Activated naive CD4-positive, alpha-beta T cell treated with anti-CD3 and anti-CD28 coated beads, Interleukin-2, amount 10 ng/mL, durations not matched to agents 7 days and 5 days (primary cell): Measurements from ENCODE around the gene SNX11.
"Not testable (repeated sequence)": the region's sequence is repeated elsewhere in the genome, so short reads cannot be mapped to it uniquely, and the experiment has no call there.

Experiments used
- CTCF ChIA-PET: fragments of 350-600 bp; sonication (Branson Sonifier 250); formaldehyde crosslinking; loops from one replicate; lab custom pipeline; 2021; ENCODE audit warnings: antibody characterized with exemption; lab: Charles Lee
- DNase-seq: peaks from one replicate; pipeline ENCODE4 v3.0.0-alpha.2; 2020
- H3K27ac Mint-ChIP-seq: one replicate; pipeline ENCODE4 v1.8.0; 2021; ENCODE audit warnings: mild to moderate bottlenecking, moderate library complexity, mixed read lengths
- H3K27me3 Mint-ChIP-seq: one replicate; pipeline ENCODE4 v1.8.0; 2021; ENCODE audit warnings: mild to moderate bottlenecking, mixed read lengths
- H3K36me3 Mint-ChIP-seq: one replicate; pipeline ENCODE4 v1.8.0; 2021; ENCODE audit warnings: mixed read lengths
- H3K4me1 Mint-ChIP-seq: one replicate; pipeline ENCODE4 v1.8.0; 2021; ENCODE audit warnings: mixed read lengths
- H3K4me3 Mint-ChIP-seq: one replicate; pipeline ENCODE4 v1.8.0; 2021; ENCODE audit warnings: mild to moderate bottlenecking, moderate library complexity, mixed read lengths
- H3K9me3 Mint-ChIP-seq: one replicate; pipeline ENCODE4 v1.8.0; 2021; ENCODE audit warnings: mixed read lengths

The SNX11 gene, protein sequence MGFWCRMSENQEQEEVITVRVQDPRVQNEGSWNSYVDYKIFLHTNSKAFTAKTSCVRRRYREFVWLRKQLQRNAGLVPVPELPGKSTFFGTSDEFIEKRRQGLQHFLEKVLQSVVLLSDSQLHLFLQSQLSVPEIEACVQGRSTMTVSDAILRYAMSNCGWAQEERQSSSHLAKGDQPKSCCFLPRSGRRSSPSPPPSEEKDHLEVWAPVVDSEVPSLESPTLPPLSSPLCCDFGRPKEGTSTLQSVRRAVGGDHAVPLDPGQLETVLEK

DNA sequence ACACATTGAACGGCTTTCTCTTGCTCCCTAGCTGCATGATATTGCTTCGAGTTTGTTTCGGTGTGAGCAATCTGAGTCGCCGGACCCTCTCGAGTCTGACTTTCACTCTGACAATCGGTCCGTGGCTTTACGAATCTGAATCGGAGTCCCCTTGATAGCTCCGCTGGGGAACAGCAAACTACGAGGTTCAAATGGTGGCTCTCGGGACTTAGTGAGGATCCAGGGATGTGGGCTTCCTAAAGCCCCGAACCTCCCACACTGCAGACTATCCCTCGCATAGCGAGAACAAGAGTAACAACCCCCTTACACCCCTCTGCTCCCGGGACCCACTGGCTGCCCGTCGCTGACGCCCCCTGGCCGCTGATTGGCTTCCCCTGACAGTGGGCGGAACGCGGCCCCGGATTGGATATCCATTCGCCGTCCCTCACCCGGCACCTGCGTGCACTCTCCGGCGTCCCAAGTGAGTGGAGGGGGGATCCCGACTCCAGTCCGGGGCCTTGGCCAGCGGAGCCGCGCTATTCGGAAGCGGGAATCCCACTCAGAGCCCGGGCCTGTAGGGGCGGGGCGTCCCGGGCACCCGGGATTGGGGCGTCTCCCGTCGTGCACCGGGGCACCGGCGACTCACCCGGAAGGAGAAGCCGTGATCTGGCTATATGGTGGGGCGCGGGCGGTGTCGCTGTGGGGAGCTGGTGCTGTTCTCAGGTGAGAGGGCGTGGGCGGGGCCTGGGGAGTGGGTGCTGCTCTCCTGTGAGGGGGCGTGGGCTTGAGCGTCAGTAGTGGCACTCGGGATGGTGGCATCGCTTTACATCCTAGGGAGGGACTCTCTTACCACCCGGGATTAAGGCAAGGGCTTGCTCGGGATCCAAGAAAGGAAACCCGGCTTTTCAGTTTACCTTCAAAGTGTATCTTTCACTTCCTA is at the start of gene SNX11:
SNX11 (plus strand) TSS at position 630 of the 919 bp plus-strand sequence. CDS start 4,278 bp downstream, outside the sequence.
- Mint-ChIP-seq H3K4me1 (peaks cover 70% of the 10 kb centered on the region), H3K27ac (peak within 1 kb of the TSS; percentile 90), H3K36me3 (peaks cover 32% of the 10 kb centered on the region), H3K9me3 (peaks cover 12% of the 10 kb centered on the region), H3K27me3 (no peaks in the 10 kb centered on the region), H3K4me3 (peak within 1 kb of the TSS; percentile 91)
- peak; percentile 98 for DNase-seq
- CTCF ChIA-PET = interaction anchor here (1.1 to 1.6 kb wide), 5 partner anchors 9 to 80 kb away, joined by 3 to 6 read pairs (median 4); no protein-coding TSS in a partner anchor

DNA sequence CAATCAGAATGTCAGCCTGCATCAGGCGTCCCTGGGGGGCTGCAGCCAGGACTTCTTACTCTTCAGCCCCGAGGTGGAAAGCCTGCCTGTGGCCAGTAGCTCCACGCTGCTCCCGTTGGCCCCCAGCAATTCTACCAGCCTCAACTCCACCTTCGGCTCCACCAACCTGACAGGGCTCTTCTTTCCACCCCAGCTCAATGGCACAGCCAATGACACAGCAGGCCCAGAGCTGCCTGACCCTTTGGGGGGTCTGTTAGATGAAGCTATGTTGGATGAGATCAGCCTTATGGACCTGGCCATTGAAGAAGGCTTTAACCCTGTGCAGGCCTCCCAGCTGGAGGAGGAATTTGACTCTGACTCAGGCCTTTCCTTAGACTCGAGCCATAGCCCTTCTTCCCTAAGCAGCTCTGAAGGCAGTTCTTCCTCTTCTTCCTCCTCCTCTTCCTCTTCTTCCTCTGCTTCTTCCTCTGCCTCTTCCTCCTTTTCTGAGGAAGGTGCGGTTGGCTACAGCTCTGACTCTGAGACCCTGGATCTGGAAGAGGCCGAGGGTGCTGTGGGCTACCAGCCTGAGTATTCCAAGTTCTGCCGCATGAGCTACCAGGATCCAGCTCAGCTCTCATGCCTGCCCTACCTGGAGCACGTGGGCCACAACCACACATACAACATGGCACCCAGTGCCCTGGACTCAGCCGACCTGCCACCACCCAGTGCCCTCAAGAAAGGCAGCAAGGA is 49.0 kb upstream of the SNX11 start:
- CTCF ChIA-PET = interaction anchor here (1.0 to 1.5 kb wide), 7 partner anchors 9 to 32 kb away, joined by 3 to 8 read pairs (median 4); partner anchors contain the start of gene NFE2L1
- Mint-ChIP-seq H3K4me1 (peaks cover 20% of the 10 kb centered on the region), H3K27me3 (no peaks in the 10 kb centered on the region), H3K9me3 (no peaks in the 10 kb centered on the region), H3K36me3 (peaks cover 62% of the 10 kb centered on the region), H3K27ac (peak overlapping the region; percentile 29), H3K4me3 (no peak overlapping the region)
- DNase-seq = no peak

DNA sequence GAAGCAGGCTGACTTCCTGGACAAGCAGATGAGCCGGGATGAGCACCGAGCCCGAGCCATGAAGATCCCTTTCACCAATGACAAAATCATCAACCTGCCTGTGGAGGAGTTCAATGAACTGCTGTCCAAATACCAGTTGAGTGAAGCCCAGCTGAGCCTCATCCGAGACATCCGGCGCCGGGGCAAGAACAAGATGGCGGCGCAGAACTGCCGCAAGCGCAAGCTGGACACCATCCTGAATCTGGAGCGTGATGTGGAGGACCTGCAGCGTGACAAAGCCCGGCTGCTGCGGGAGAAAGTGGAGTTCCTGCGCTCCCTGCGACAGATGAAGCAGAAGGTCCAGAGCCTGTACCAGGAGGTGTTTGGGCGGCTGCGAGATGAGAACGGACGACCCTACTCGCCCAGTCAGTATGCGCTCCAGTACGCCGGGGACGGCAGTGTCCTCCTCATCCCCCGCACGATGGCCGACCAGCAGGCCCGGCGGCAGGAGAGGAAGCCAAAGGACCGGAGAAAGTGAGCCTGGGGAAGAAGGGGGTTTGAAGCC is 48.4 kb upstream of the SNX11 start:
- Mint-ChIP-seq H3K4me3 (no peak overlapping the region), H3K36me3 (peaks cover 64% of the 10 kb centered on the region), H3K9me3 (no peaks in the 10 kb centered on the region), H3K27me3 (no peaks in the 10 kb centered on the region), H3K27ac (no peak overlapping the region), H3K4me1 (peaks cover 18% of the 10 kb centered on the region)
- no peak for DNase-seq
- CTCF ChIA-PET = interaction anchor here (1.3 to 1.5 kb wide), 4 partner anchors 10 to 32 kb away, joined by 3 to 5 read pairs (median 4); partner anchors contain the start of gene NFE2L1

DNA sequence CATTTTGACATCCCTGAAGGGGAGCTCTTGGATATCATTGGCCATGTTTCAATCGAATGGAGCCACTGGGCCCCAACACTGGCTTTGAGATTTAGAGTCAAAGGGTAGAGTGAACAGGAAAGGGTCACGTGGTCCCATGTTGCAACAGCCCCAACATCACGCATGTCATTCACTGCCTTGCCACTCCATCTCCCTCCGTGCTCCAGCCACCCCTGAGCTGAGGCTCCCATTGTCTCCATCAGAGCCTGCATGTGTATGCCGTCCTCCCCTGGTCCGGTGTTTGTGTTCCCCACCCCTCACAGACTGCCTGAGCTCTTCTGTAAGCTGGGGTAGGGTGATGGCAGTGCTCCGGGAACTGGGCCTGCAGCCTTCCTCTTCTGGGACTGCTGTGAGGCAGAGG is 47.3 kb upstream of the SNX11 start:
- Mint-ChIP-seq H3K27me3 (no peaks in the 10 kb centered on the region), H3K27ac (peak overlapping the region; percentile 9), H3K9me3 (no peaks in the 10 kb centered on the region), H3K4me3 (no peak overlapping the region), H3K36me3 (peaks cover 71% of the 10 kb centered on the region), H3K4me1 (peaks cover 13% of the 10 kb centered on the region)
- CTCF ChIA-PET = interaction anchor here (1.5 kb wide), 1 partner anchor 9 kb away, joined by 3 read pairs; no protein-coding TSS in a partner anchor
- no peak for DNase-seq

DNA sequence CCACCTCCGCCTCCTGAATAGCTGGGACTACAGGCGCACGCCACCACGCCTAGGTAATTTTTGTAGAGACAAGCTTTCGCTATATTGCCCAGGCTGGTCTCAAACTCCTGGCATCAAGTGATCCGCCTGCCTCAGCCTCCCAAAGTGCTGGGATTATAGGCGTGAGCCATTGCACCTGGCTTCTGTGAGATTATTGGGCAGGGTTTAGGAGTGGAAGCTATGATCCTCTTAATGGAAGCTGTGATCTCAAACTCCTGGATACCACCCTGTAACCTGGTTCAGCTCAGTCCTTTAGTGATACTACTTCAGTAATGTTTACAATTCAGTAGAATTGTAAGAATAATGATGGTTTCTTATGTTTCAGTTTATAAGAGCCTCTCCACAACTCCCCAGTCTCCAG is 45.3 kb upstream of the SNX11 start:
- peaks cover 2% of the 10 kb centered on the region for H3K4me1 Mint-ChIP-seq
- CTCF ChIA-PET = interaction anchor here (1.1 to 1.4 kb wide), 3 partner anchors 13 to 19 kb away, joined by 4 to 7 read pairs (median 4); no protein-coding TSS in a partner anchor

DNA sequence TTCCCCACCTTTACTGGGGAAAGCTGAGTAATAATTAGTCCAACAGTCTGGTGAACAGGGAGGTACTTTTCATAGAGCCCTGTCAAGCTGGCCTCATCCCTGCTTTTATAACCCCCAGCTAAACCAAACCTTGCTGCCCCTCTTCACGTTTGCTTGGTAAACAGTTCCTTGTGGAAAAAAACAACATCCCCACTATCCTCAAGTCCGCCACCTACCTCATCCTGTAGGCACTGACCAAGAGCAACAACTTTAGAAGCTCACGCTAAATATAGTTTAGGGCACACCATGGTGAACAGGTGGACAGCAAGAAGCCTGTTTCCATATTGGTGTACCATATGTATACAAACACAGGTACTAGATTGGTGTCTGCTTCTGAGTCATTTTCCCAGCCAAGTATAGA is 42.9 kb upstream of the SNX11 start:
- no peaks in the 10 kb centered on the region for H3K27me3 Mint-ChIP-seq
- DNase-seq = no peak
- H3K4me1 Mint-ChIP-seq = peaks cover 2% of the 10 kb centered on the region
- no peak overlapping the region for H3K4me3 Mint-ChIP-seq
- no peaks in the 10 kb centered on the region for H3K9me3 Mint-ChIP-seq
- peak overlapping the region; percentile 7 for H3K27ac Mint-ChIP-seq
- H3K36me3 Mint-ChIP-seq = peaks cover 53% of the 10 kb centered on the region
- CTCF ChIA-PET = interaction anchor here (0.7 to 1.4 kb wide), 5 partner anchors 10 to 243 kb away, joined by 3 to 8 read pairs (median 3); no protein-coding TSS in a partner anchor

More for the DNA sequence above, 45.3 kb upstream of the SNX11 start:
- Mint-ChIP-seq H3K27me3 (no peaks in the 10 kb centered on the region), H3K9me3 (no peaks in the 10 kb centered on the region), H3K27ac (no peak overlapping the region), H3K4me3 (no peak overlapping the region), H3K36me3 (peaks cover 67% of the 10 kb centered on the region)
- DNase-seq = no peak

DNA sequence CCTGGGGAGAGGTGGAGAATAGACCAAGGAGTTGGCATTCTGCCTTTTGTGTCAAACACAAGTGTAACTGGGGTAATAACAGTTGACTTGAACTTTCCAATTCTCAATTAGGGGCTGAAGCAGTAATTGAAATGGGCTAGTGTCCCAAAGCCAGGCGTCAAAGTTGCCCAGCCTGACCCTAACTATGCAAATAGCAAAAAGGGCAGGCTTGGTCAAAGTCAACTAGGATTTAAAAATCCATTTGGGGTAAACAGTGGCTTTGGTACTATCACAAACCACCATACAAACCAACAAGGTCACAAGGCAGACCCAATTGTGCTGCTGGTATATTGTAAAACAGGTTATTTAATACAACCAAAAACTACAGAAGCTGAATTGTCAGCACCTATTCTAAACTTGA is 41.4 kb upstream of the SNX11 start:
- DNase-seq = no peak
- Mint-ChIP-seq H3K36me3 (peaks cover 46% of the 10 kb centered on the region), H3K27me3 (no peaks in the 10 kb centered on the region), H3K27ac (peak overlapping the region; percentile 45), H3K4me3 (no peak overlapping the region), H3K9me3 (no peaks in the 10 kb centered on the region), H3K4me1 (peaks cover 2% of the 10 kb centered on the region)
- CTCF ChIA-PET = interaction anchor here (0.8 to 3.0 kb wide), 3 partner anchors 12 to 242 kb away, joined by 3 to 19 read pairs (median 3); no protein-coding TSS in a partner anchor

DNA sequence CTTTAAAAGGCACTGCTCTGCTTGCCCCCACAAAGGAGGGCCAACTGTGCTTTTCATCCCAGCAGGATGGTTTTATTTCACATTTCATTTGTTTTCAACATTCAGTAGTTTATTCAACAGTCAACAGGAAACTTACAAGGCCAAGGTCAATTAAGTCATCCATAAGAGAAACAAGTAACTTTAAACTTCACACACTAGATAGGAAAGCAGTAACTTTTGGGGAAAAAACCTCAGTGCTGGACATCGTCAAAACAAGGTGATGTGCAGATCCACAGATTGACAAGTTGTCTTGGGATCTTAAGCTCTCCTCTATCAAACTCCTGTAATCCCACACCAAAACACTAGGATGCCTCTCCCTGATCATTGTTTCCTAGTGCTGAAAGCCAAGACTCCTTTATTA is 40.9 kb upstream of the SNX11 start:
- CTCF ChIA-PET = interaction anchor here (0.8 to 3.0 kb wide), 4 partner anchors 9 to 46 kb away, joined by 3 to 19 read pairs (median 8); no protein-coding TSS in a partner anchor
- H3K27me3 Mint-ChIP-seq = no peaks in the 10 kb centered on the region
- H3K4me1 Mint-ChIP-seq = no peaks in the 10 kb centered on the region
- H3K27ac Mint-ChIP-seq = peak overlapping the region; percentile 22
- H3K9me3 Mint-ChIP-seq = no peaks in the 10 kb centered on the region
- no peak overlapping the region for H3K4me3 Mint-ChIP-seq
- no peak for DNase-seq
- peaks cover 45% of the 10 kb centered on the region for H3K36me3 Mint-ChIP-seq

DNA sequence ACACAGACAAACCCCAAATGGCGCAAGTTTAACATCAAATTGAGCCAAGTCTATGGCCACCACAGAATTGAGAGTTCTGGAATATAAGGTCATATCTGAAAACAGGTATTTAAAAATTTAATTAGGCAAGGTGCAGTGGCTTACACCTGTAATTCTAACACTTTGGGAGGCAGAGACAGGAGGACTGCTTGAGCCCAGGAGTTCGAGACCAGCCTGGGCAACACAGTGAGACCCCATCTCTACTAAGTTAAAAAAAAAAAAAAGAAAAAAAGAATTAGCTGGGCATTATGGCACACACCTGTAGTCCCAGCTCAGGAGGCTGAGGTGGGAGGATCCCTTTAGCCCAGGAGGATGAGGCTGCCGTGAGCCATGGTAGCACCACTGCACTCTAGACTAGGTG is 40.3 kb upstream of the SNX11 start:
- Mint-ChIP-seq H3K36me3 (peaks cover 43% of the 10 kb centered on the region), H3K27ac (no peak overlapping the region), H3K4me3 (no peak overlapping the region), H3K27me3 (no peaks in the 10 kb centered on the region), H3K9me3 (no peaks in the 10 kb centered on the region), H3K4me1 (no peaks in the 10 kb centered on the region)
- CTCF ChIA-PET = interaction anchor here (1.1 to 3.0 kb wide), 5 partner anchors 9 to 40 kb away, joined by 3 to 19 read pairs (median 8); partner anchors contain the start of gene NFE2L1
- no peak for DNase-seq

DNA sequence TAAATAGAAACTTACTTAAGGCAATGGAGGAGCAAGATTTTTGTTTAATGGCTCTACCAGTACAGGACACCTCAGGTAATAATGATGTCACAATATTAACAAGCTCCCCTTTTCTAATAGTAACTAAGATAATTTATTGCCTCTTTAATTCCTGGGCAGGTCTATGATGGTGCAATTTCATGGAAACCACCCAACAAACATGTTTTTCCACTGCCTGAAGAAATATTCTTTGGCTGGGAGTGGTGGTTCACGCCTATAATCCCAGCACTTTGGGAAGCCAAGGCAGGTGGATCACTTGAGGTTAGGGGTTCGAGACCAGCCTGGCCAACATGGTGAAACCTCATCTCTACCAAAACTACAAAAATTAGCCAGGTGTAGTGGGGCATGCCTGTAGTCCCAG is 39.8 kb upstream of the SNX11 start:
- H3K27ac Mint-ChIP-seq = not testable (repeated sequence)

DNA sequence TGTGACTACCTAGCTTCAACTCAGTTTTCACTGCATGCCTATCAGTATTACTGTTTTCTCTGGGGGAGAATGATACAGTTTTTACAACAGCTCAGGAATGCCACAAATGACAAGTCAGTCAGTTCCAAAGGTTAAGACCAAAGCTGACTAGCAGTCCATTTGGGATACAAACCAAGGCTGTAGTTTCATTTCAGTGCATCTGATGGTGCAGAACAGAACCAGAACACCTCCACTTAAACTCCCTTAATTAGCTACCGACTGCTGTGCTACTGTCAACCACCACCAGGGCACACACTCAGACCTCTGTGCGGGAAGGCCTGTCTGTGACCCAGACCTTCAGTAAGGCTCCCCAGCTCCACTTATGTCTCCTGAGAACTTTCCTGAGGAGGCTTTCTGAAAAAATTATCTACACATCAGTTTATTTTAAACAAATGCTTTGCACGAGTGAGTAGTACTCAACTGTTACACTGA is 39.0 kb upstream of the SNX11 start:
- Mint-ChIP-seq H3K4me1 (no peaks in the 10 kb centered on the region), H3K27me3 (no peaks in the 10 kb centered on the region), H3K27ac (no peak overlapping the region), H3K36me3 (peaks cover 41% of the 10 kb centered on the region), H3K9me3 (no peaks in the 10 kb centered on the region), H3K4me3 (no peak overlapping the region)
- CTCF ChIA-PET = interaction anchor here (0.6 to 3.0 kb wide), 11 partner anchors 9 to 63 kb away, joined by 3 to 19 read pairs (median 3); partner anchors contain the start of gene NFE2L1
- peak; percentile 32 for DNase-seq

More for the DNA sequence above, 39.8 kb upstream of the SNX11 start:
- CTCF ChIA-PET = interaction anchor here (0.7 to 3.0 kb wide), 10 partner anchors 10 to 64 kb away, joined by 3 to 19 read pairs (median 5); partner anchors contain the start of gene NFE2L1
- H3K4me1 Mint-ChIP-seq, DNase-seq, H3K9me3 Mint-ChIP-seq, H3K27me3 Mint-ChIP-seq, H3K4me3 Mint-ChIP-seq: not testable (repeated sequence)
- H3K36me3 Mint-ChIP-seq = peaks cover 38% of the 10 kb centered on the region

DNA sequence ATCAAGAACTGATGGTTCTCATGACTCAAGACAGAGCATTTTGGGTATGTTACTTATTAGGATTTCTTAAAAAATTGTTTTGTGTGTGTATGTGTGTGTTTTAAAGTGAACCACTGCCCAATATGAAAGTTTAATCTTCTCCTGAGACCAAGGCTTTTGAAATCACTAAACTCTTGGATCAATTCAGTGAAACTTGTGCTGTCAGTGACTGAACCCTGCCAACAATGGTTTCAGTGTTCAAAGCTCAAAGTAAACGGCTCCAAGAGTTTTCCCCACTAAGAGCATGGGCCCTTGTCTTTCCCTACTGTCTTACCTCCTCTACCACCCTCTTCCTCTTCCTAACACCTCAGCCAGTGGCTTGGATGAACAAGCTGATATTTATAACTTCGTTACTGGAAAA is 37.4 kb upstream of the SNX11 start:
- CTCF ChIA-PET = interaction anchor here (1.4 kb wide), 1 partner anchor 39 kb away, joined by 4 read pairs; no protein-coding TSS in a partner anchor
- DNase-seq = no peak
- no peaks in the 10 kb centered on the region for H3K9me3 Mint-ChIP-seq
- no peaks in the 10 kb centered on the region for H3K27me3 Mint-ChIP-seq
- no peak overlapping the region for H3K27ac Mint-ChIP-seq
- H3K4me1 Mint-ChIP-seq = peaks cover 3% of the 10 kb centered on the region
- no peak overlapping the region for H3K4me3 Mint-ChIP-seq
- H3K36me3 Mint-ChIP-seq = peaks cover 40% of the 10 kb centered on the region

DNA sequence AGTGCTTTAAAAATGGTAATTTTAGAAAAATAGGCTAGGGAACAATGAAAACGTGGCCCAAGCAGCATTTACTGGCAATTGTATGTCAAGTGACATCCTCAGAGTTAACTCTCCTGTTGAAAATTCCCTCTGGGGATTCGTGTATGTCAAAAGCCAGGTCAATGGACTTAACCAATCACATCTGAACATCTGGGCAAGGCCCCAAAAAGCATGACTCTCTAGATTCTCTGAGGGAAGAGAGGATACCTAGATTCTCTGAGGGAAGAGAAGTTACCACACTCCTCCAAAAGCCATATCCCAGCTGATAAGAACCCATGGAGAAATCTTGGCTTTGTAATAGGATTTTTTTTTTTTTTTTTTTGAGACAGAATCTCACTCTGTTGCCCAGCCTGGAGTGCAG is 35.9 kb upstream of the SNX11 start:
- H3K27ac Mint-ChIP-seq = no peak overlapping the region
- CTCF ChIA-PET = interaction anchor here (1.1 to 8.3 kb wide), 4 partner anchors 10 to 45 kb away, joined by 3 to 115 read pairs (median 22); no protein-coding TSS in a partner anchor
- H3K9me3 Mint-ChIP-seq = no peaks in the 10 kb centered on the region
- no peak for DNase-seq
- H3K4me1 Mint-ChIP-seq = peaks cover 3% of the 10 kb centered on the region
- H3K4me3 Mint-ChIP-seq = no peak overlapping the region
- H3K27me3 Mint-ChIP-seq = no peaks in the 10 kb centered on the region
- peaks cover 36% of the 10 kb centered on the region for H3K36me3 Mint-ChIP-seq
